Glutamatergic neuron (in vitro differentiated cells): ENCODE results near the gene ESR1. TPM values are rescaled to one million over a fixed set of nuclear protein-coding genes. Genes with fewer than 3 reads are reported as not detected.

Source experiments
- DNase-seq: peaks from one replicate; pipeline ENCODE4 v3.0.0; 2022
- H3K27ac Mint-ChIP-seq: one replicate; pipeline ENCODE4 v1.8.0; 2020; ENCODE audit warnings: mild to moderate bottlenecking, mixed read lengths, inconsistent platforms; ENCODE audit not compliant: unreplicated experiment
- H3K27me3 Mint-ChIP-seq: one replicate; pipeline ENCODE4 v1.8.0; 2020; ENCODE audit warnings: mild to moderate bottlenecking, moderate library complexity, mixed read lengths, inconsistent platforms; ENCODE audit not compliant: unreplicated experiment
- H3K36me3 Mint-ChIP-seq: one replicate; pipeline ENCODE4 v1.8.0; 2020; ENCODE audit warnings: mild to moderate bottlenecking, mixed read lengths, inconsistent platforms; ENCODE audit not compliant: unreplicated experiment
- H3K4me1 Mint-ChIP-seq: one replicate; pipeline ENCODE4 v1.8.0; 2020; ENCODE audit warnings: mild to moderate bottlenecking, low read depth, mixed read lengths, inconsistent platforms; ENCODE audit not compliant: unreplicated experiment
- H3K4me3 Mint-ChIP-seq: one replicate; pipeline ENCODE4 v1.8.0; 2020; ENCODE audit warnings: mild to moderate bottlenecking, mixed read lengths, inconsistent platforms; ENCODE audit not compliant: unreplicated experiment
- H3K9me3 Mint-ChIP-seq: one replicate; pipeline ENCODE4 v1.8.0; 2020; ENCODE audit warnings: mild to moderate bottlenecking, moderate library complexity, mixed read lengths, inconsistent platforms; ENCODE audit not compliant: unreplicated experiment
- CTCF ChIP-seq: fragments of 200-600 bp; sonication (generic); IDR thresholded peaks from one replicate; pipeline ENCODE4 v1.5.0; 2021; ENCODE audit not compliant: partially characterized antibody, unreplicated experiment
- total RNA-seq: library from RNA; stranded (reverse); fragmentation: NEBNext Ultra II Directional; extraction: Animal tissue kit (Norgen Biotek cat#: 25700); gene quantifications from one replicate; pipeline ENCODE4 v1.2.1, GENCODE V29; 2021; ENCODE audit not compliant: unreplicated experiment

The ESR1 gene
- total RNA-seq, 1 donor from 2014 or later, result not detected

GRCh38 chr6:152154559-152155356 lies 347.3 kb downstream of the ESR1 start:
- H3K9me3 Mint-ChIP-seq, result no peaks in the 10 kb centered on the region
- no peaks in the 10 kb centered on the region for H3K27me3 Mint-ChIP-seq
- no peak overlapping the region for H3K27ac Mint-ChIP-seq
- no peak overlapping the region for H3K4me3 Mint-ChIP-seq
- no peak for TF ChIP-seq CTCF
- no peak for DNase-seq
- H3K4me1 Mint-ChIP-seq, result peaks cover 3% of the 10 kb centered on the region
- no peaks in the 10 kb centered on the region for H3K36me3 Mint-ChIP-seq

GRCh38 chr6:152155792-152156191 lies 348.3 kb downstream of the ESR1 start:
- H3K27me3 Mint-ChIP-seq, result no peaks in the 10 kb centered on the region
- H3K4me1 Mint-ChIP-seq, result no peaks in the 10 kb centered on the region
- TF ChIP-seq CTCF, result no peak

GRCh38 chr6:152160346-152160745 lies 352.9 kb downstream of the ESR1 start:
- Mint-ChIP-seq H3K4me1 (no peaks in the 10 kb centered on the region), H3K27me3 (no peaks in the 10 kb centered on the region), H3K27ac (no peak overlapping the region), H3K4me3 (no peak overlapping the region), H3K36me3 (no peaks in the 10 kb centered on the region), H3K9me3 (no peaks in the 10 kb centered on the region)
- DNase-seq, result no peak
- no peak for TF ChIP-seq CTCF

More at GRCh38 chr6:152155792-152156191, 348.3 kb downstream of the ESR1 start:
- Mint-ChIP-seq H3K36me3 (no peaks in the 10 kb centered on the region), H3K9me3 (no peaks in the 10 kb centered on the region), H3K27ac (no peak overlapping the region), H3K4me3 (no peak overlapping the region)
- DNase-seq, result no peak

GRCh38 chr6:152161501-152161900 lies 354.0 kb downstream of the ESR1 start:
- no peaks in the 10 kb centered on the region for H3K36me3 Mint-ChIP-seq
- H3K4me1 Mint-ChIP-seq, result no peaks in the 10 kb centered on the region
- H3K27ac Mint-ChIP-seq, result no peak overlapping the region
- TF ChIP-seq CTCF, result no peak
- H3K9me3 Mint-ChIP-seq, result no peaks in the 10 kb centered on the region
- DNase-seq, result no peak
- H3K27me3 Mint-ChIP-seq, result no peaks in the 10 kb centered on the region
- H3K4me3 Mint-ChIP-seq, result no peak overlapping the region

- no peak overlapping the region for H3K4me3 Mint-ChIP-seq
- H3K27me3 Mint-ChIP-seq, result no peaks in the 10 kb centered on the region
- no peak for DNase-seq
- no peaks in the 10 kb centered on the region for H3K36me3 Mint-ChIP-seq
- H3K9me3 Mint-ChIP-seq, result no peaks in the 10 kb centered on the region
- no peaks in the 10 kb centered on the region for H3K4me1 Mint-ChIP-seq
- TF ChIP-seq CTCF, result no peak
- no peak overlapping the region for H3K27ac Mint-ChIP-seq
Measured at GRCh38 chr6:152164957-152165356, 357.5 kb downstream of the ESR1 start.
